ENCODE measurements around the gene TBC1D10A.

DNA sequence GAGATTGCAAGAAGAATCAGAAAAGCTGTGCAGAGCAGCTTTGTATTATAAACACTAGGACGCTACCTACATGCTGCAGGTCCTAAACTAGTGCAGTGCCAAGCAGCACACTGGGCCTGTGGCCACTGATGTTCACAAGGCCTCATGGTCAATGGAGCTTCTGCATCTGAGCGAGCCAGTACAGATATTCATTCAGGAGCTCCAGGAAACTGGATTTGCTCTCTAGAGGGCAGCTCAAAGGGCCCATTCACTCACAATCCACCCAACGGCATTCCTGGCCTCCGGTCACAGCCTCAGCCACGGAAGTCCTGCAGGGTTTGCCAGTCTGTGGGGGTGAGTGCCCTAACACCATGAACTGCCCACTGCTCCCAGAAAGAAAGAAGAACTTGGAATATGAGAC, 5.8 kb upstream of the TBC1D10A start:
- TF ChIP-seq TEAD4 (IDR thresholded peaks at IDR 0.05) (no peak), EP300 (IDR thresholded peaks at IDR 0.05; ENCODE audit: borderline replicate concordance) (no peak), EGR1 (IDR thresholded peaks at IDR 0.05) (no peak), NFIC (IDR thresholded peaks at IDR 0.05) (no peak), YY1 (IDR thresholded peaks at IDR 0.05; ENCODE audit: low read depth) (no peak), TAF1 (IDR thresholded peaks at IDR 0.05; ENCODE audit: low read depth) (no peak), RAD21 (IDR thresholded peaks at IDR 0.05; ENCODE audit: low read depth) (no peak)
- TF ChIP-seq, protein P1, sequence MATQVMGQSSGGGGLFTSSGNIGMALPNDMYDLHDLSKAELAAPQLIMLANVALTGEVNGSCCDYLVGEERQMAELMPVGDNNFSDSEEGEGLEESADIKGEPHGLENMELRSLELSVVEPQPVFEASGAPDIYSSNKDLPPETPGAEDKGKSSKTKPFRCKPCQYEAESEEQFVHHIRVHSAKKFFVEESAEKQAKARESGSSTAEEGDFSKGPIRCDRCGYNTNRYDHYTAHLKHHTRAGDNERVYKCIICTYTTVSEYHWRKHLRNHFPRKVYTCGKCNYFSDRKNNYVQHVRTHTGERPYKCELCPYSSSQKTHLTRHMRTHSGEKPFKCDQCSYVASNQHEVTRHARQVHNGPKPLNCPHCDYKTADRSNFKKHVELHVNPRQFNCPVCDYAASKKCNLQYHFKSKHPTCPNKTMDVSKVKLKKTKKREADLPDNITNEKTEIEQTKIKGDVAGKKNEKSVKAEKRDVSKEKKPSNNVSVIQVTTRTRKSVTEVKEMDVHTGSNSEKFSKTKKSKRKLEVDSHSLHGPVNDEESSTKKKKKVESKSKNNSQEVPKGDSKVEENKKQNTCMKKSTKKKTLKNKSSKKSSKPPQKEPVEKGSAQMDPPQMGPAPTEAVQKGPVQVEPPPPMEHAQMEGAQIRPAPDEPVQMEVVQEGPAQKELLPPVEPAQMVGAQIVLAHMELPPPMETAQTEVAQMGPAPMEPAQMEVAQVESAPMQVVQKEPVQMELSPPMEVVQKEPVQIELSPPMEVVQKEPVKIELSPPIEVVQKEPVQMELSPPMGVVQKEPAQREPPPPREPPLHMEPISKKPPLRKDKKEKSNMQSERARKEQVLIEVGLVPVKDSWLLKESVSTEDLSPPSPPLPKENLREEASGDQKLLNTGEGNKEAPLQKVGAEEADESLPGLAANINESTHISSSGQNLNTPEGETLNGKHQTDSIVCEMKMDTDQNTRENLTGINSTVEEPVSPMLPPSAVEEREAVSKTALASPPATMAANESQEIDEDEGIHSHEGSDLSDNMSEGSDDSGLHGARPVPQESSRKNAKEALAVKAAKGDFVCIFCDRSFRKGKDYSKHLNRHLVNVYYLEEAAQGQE (IDR thresholded peaks at IDR 0.05; ENCODE audit: low read depth) = no peak
- TF ChIP-seq, protein P2, sequence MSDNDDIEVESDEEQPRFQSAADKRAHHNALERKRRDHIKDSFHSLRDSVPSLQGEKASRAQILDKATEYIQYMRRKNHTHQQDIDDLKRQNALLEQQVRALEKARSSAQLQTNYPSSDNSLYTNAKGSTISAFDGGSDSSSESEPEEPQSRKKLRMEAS (IDR thresholded peaks at IDR 0.05) = no peak
